ENCODE measurements around the gene MRPS9.

- TF ChIP-seq POLR2A (IDR thresholded peaks at IDR 0.05), result no peak
- no peak for TF ChIP-seq CTCF (IDR thresholded peaks at IDR 0.05)
- no peak for TF ChIP-seq POLR2AphosphoS5 (IDR thresholded peaks at IDR 0.05)
- TF ChIP-seq EP300 (IDR thresholded peaks at IDR 0.05), result no peak
These were observed 107.1 kb downstream of the MRPS9 start for GRCh38 chr2:105144941-105145300.
